Measurements from ENCODE around the gene TMEM38B. TPM values are rescaled to one million over a fixed set of nuclear protein-coding genes. Genes with fewer than 3 reads are reported as not detected.
"Not testable (repeated sequence)": the region's sequence is repeated elsewhere in the genome, so short reads cannot be mapped to it uniquely, and the experiment has no call there.

The TMEM38B gene
- total RNA-seq, 3 donors from 2014 or later, result 8.5 to 25.2 (median 22.4) TPM

DNA sequence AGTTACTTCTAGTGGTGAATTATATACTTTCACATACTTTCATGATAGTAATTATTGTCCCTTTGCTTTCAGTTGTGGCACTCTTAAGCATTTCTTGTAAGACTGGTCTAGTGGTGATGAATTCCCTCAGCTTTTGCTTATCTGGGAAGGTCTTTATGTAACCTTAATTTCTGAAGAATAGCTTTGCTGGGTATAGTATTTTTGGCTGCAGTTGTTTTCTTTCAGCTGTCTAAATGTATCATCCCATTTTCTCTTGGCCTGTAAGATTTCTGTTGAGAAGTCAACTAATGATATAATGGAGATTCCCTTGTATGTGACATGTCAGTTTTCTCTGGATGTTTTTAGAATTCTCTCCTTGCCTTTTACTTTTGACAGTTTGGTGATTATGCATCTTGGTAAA lies 41.0 kb downstream of the TMEM38B start:
- peaks cover 27 to 36% of the 10 kb centered on the region in 2 donors for H3K9me3 ChIP-seq
- no peaks in the 10 kb centered on the region for H3K27me3 ChIP-seq
- no peak overlapping the region for H3K4me3 ChIP-seq
- H3K36me3 ChIP-seq, result no peaks in the 10 kb centered on the region
- no peak for DNase-seq (ENCODE audit: low spot score in 2 of 2)
- intact Hi-C loops (cut with DNase I; ENCODE audit: low total_unique reads), result no loop called here
- TF ChIP-seq, protein P1, sequence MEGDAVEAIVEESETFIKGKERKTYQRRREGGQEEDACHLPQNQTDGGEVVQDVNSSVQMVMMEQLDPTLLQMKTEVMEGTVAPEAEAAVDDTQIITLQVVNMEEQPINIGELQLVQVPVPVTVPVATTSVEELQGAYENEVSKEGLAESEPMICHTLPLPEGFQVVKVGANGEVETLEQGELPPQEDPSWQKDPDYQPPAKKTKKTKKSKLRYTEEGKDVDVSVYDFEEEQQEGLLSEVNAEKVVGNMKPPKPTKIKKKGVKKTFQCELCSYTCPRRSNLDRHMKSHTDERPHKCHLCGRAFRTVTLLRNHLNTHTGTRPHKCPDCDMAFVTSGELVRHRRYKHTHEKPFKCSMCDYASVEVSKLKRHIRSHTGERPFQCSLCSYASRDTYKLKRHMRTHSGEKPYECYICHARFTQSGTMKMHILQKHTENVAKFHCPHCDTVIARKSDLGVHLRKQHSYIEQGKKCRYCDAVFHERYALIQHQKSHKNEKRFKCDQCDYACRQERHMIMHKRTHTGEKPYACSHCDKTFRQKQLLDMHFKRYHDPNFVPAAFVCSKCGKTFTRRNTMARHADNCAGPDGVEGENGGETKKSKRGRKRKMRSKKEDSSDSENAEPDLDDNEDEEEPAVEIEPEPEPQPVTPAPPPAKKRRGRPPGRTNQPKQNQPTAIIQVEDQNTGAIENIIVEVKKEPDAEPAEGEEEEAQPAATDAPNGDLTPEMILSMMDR (IDR thresholded peaks at IDR 0.05), result no peak
- TF ChIP-seq POLR2A (IDR thresholded peaks at IDR 0.05), result no peak
- no peak for TF ChIP-seq POLR2AphosphoS5 (IDR thresholded peaks at IDR 0.05)
- no peak overlapping the region for H3K27ac ChIP-seq
- H3K4me1 ChIP-seq, result no peaks in the 10 kb centered on the region

DNA sequence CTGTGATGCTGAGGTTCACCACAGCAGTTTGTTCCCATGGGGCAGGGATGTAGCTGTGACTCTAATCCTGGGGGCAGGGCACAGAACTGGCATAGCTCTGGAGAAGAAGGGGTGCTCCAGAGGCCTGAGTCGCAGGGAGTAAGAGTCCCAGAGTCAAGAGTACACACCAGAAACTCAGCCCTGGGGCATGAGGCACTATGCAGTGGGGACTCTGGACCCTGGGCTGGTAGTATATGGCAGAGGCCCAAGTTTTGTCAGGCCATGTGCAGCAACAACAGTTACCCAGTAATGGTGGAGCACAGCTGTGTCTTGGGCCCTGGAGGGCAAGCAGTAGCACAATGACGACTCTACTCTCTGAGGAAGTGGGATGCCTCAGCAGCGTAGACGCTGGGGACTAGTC lies 42.9 kb downstream of the TMEM38B start:
- H3K9me3 ChIP-seq, result peaks cover 27 to 36% of the 10 kb centered on the region in 2 donors
- no peak overlapping the region for H3K4me3 ChIP-seq
- TF ChIP-seq POLR2A (IDR thresholded peaks at IDR 0.05) (no peak), POLR2AphosphoS5 (IDR thresholded peaks at IDR 0.05) (no peak)
- TF ChIP-seq, protein P1 (IDR thresholded peaks at IDR 0.05), result no peak
- no peaks in the 10 kb centered on the region for H3K4me1 ChIP-seq
- no peak overlapping the region for H3K27ac ChIP-seq
- no peaks in the 10 kb centered on the region for H3K27me3 ChIP-seq
- H3K36me3 ChIP-seq, result no peaks in the 10 kb centered on the region
- intact Hi-C loops (cut with DNase I; ENCODE audit: low total_unique reads), result no loop called here
- DNase-seq (ENCODE audit: low spot score in 2 of 2), result no peak

GRCh38 chr9:105742088-105742487 lies 47.7 kb downstream of the TMEM38B start:
- H3K36me3 ChIP-seq, result no peaks in the 10 kb centered on the region
- H3K9me3 ChIP-seq, result peaks cover 3% of the 10 kb centered on the region in 2 donors
- no peak for TF ChIP-seq POLR2AphosphoS5 (IDR thresholded peaks at IDR 0.05)
- TF ChIP-seq, protein P1 (IDR thresholded peaks at IDR 0.05), result no peak
- TF ChIP-seq POLR2A (IDR thresholded peaks at IDR 0.05), result no peak
- H3K4me3 ChIP-seq, result no peak overlapping the region
- no peaks in the 10 kb centered on the region for H3K27me3 ChIP-seq
- no peak overlapping the region for H3K27ac ChIP-seq
- intact Hi-C loops (cut with DNase I; ENCODE audit: low total_unique reads), result no loop called here
- H3K4me1 ChIP-seq, result no peaks in the 10 kb centered on the region
- DNase-seq (ENCODE audit: low spot score in 2 of 2), result no peak

DNA sequence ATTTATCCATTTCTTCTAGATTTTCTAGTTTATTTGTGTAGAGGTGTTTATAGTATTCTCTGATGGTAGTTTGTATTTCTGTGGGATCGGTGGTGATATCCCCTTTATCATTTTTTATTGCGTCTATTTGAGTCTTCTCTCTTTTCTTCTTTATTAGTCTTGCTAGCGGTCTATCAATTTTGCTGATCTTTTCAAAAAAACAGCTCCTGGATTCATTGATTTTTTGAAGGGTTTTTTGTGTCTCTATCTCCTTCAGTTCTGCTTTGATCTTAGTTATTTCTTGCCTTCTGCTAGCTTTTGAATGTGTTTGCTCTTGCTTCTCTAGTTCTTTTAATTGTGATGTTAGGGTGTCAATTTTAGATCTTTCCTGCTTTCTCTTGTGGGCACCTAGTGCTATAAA lies 53.0 kb downstream of the TMEM38B start:
- DNase-seq (ENCODE audit: low spot score in 2 of 2); H3K27ac ChIP-seq; H3K36me3 ChIP-seq; H3K4me1 ChIP-seq; H3K9me3 ChIP-seq; H3K27me3 ChIP-seq; intact Hi-C loops (cut with DNase I; ENCODE audit: low total_unique reads); H3K4me3 ChIP-seq: not testable (repeated sequence)

- no peak for TF ChIP-seq POLR2AphosphoS5 (IDR thresholded peaks at IDR 0.05)
- TF ChIP-seq, protein P1 (IDR thresholded peaks at IDR 0.05), result no peak
- TF ChIP-seq POLR2A (IDR thresholded peaks at IDR 0.05), result no peak
- no peaks in the 10 kb centered on the region for H3K4me1 ChIP-seq
- no peak overlapping the region for H3K4me3 ChIP-seq
- peaks cover 0 to 39% of the 10 kb centered on the region in 2 donors for H3K9me3 ChIP-seq
- H3K36me3 ChIP-seq, result no peaks in the 10 kb centered on the region
- no peaks in the 10 kb centered on the region for H3K27me3 ChIP-seq
- intact Hi-C loops (cut with DNase I; ENCODE audit: low total_unique reads), result no loop called here
- no peak for DNase-seq (ENCODE audit: low spot score in 2 of 2)
- no peak overlapping the region for H3K27ac ChIP-seq
These were observed 57.4 kb downstream of the TMEM38B start for GRCh38 chr9:105751761-105752160.

All from breast epithelium (tissue), 4 donors.